GM18499 (cell line): ENCODE data around the gene CCDC9.
"Not testable (repeated sequence)": the region's sequence is repeated elsewhere in the genome, so short reads cannot be mapped to it uniquely, and the experiment has no call there.

Experiments used
- ATAC-seq: cut with Tn5 transposase; IDR thresholded peaks from one replicate; pipeline ENCODE4 v1.9.1; 2021; ENCODE audit warnings: moderate number of reproducible peaks; ENCODE audit not compliant: insufficient read depth, unreplicated experiment

Gene CCDC9

GRCh38 chr19:47258895-47259555, 2.7 kb downstream of the CCDC9 start:
- ATAC-seq = no peak

GRCh38 chr19:47260476-47260875, 4.2 kb downstream of the CCDC9 start:
- ATAC-seq = no peak

GRCh38 chr19:47261946-47262793, 5.8 kb downstream of the CCDC9 start:
- peak; percentile 49 for ATAC-seq

GRCh38 chr19:47264629-47265028, 8.3 kb downstream of the CCDC9 start:
- ATAC-seq = no peak

- ATAC-seq = no peak
Observed at GRCh38 chr19:47266401-47266941, 10.1 kb downstream of the CCDC9 start.

DNA sequence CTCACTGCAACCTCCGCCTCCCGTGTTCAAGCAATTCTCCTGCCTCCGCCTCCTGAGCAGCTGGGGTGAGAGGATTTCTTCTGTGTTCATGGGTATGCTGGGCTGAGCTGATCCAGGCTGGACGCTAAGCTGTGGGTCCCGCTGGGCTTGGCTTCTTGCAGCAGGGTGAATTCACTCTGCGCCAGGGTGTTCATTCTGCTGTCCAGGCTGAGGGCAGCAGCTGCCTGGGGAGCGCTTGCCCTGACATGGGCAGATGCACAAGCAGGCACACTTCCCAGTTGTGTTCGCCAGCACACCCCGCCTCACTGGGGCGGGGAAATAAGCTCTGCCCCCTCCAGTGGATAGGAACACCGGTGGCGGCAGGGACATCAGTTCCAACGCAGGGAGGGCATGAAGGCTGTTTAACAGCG, 11.0 kb downstream of the CCDC9 start:
- ATAC-seq = no peak

DNA sequence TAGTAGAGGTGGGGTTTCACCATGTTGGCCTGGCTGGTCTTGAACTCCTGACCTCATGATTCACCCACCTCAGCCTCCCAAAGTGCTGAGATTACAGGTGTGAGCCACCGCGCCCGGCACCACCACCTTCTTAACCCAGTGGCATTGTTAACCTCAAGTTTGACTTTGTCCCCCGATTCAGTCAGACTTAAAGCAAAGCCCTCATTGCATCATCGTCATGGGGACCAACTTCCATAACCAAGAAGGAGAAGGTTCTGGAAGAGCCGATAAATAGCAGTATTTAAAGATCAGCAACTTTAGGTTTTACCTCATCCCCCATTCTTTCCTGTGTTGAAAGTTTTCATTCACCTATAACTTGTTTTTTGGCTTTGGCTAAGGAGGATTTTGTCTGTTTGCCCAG, 11.7 kb downstream of the CCDC9 start:
- ATAC-seq = no peak

DNA sequence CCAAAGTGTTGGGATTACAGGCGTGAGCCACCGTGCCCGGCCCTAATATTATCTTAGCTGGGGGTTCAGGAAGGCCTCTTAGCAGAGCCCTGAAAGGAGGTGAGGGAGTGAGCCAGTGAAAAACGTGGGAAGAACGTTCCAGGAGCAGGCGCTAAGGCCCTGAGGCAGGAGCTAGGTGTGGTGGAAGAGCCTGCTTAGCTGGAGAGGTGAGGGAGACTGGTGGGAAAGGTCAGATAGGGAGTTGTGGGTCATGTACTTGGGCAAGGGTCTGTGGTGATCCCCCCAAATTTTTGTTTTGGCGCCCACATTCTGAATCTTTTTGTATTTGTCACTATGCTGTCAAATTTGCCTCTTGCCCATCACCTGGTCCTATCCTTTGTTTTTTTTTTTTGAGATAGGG, 13.3 kb downstream of the CCDC9 start:
- no peak for ATAC-seq

GRCh38 chr19:47270408-47270807, 14.1 kb downstream of the CCDC9 start:
- ATAC-seq = no peak

GRCh38 chr19:47271949-47272348, 15.6 kb downstream of the CCDC9 start:
- no peak for ATAC-seq

DNA sequence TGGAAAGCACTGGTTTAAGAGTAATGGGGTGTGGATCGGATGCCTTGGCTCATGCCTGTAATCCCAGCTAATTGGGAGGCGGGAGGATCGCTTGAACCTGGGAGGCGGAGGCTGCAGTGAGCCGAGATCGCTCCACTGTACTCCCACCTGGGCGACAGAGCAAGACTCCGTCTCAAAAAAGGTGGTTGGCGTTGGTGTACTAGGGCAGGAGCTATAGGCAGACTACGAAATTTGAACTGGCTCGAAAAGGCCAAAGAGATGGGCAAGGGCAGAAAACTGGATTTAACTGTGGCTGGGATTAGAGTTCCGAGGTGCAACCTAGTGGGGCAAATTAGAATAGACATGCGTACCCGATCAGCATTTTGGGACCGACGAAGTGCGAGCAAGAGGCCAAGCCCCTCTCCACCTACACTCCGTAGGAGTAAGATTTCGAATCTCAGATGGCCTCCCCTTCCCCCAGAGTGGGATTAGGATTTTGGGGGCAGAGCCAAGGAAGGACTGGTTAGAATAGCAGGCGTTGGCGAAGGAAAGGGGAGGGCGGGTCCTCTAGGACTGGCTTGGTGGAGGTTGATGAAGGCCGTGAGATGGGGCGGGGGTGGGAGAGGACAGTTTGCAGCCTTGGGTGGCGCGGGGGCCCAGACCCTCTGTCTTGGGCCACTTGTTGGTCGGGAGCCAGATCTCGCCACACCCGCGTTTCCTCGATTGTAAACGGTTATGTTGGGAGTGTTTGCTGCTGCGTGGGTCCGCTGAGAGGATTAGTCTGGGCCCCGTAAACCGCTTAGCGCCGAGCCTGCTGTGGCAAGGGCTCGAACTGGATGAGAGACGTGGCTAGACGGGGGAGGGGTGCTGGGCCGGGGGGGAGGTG, 16.4 kb downstream of the CCDC9 start:
- no peak for ATAC-seq

DNA sequence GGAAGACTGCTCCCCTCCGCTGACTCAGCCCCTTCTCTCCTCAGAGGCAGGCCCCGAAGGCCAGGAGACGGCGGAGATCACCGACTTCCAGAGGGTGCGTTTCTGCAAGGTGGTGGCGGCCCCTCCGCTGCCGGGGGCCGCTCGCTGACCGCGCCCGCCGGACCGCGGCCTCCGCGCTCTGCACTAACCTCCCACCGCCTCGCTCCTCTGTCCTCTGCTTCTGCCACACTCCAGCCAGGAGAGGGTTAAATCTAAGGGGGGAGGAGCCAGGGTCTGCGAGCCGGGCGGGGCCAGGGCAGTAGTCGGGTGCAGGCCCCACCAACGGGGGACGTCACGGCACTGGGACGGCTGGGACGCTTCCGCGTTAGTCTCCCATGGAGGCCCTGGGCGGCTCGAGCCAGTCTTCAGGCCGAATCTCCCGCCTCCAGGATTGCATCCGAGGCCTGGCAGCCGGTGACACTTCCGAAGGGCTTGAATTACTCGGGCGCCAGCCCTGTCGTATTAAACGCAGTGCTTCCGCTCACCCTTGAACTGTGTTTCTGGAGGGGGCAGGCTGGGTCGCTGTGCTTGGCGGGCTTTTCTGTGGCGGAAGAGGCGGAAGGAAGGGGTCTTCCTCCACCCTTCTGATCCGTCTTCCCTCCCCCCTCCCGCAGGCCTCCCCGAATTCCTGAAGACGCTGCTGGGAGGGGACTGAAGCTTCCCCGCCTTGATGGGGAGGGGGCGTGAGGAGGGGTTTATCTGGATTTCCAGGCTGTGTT, 17.2 kb downstream of the CCDC9 start:
- ATAC-seq = no peak

DNA sequence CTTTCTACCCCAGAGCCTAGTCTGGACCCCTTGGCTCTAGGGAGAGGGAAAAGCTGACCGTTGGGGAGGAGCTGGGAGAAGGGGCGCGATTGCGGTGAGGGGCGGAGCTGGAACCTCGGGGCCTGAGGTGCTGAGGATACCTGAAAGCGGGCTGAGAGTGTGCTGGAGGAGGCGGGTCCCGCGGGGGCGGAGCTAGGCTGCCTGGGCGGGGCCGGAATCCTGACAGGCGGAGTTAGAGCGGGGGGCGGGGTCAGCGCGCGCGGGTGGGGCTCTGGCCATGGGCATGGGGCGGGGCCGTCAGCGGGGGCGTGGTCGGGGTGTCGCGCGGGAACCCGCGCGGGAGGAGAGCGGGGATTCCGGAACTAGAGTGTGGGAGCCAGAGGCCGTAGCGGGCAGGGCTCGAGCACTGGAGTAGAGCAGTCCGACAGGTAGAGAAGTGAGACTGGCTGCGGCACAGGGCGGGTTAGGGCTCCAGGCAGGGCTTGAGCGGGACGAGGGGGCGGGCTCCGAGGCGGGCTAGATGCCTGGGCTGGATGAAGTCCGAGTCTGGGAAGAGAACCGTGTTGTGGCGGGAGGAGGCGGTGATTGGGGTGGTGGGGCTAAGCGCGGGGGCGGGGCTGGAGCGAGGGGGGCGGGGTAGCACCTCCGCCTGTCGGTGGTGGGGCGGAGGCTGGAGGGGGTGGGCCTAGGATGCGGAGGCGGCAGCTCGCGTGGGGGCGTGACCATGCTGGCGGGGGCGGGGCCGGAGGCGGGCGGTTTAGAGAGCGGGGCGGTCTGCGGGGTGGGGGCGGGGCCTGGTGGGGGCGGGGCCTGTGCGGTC, 18.0 kb downstream of the CCDC9 start, which contains the start of gene INAFM1:
INAFM1 (plus strand) TSS at position 815 of the 820 bp plus-strand sequence. CDS start 35 bp downstream, outside the sequence.
- no peak for ATAC-seq

DNA sequence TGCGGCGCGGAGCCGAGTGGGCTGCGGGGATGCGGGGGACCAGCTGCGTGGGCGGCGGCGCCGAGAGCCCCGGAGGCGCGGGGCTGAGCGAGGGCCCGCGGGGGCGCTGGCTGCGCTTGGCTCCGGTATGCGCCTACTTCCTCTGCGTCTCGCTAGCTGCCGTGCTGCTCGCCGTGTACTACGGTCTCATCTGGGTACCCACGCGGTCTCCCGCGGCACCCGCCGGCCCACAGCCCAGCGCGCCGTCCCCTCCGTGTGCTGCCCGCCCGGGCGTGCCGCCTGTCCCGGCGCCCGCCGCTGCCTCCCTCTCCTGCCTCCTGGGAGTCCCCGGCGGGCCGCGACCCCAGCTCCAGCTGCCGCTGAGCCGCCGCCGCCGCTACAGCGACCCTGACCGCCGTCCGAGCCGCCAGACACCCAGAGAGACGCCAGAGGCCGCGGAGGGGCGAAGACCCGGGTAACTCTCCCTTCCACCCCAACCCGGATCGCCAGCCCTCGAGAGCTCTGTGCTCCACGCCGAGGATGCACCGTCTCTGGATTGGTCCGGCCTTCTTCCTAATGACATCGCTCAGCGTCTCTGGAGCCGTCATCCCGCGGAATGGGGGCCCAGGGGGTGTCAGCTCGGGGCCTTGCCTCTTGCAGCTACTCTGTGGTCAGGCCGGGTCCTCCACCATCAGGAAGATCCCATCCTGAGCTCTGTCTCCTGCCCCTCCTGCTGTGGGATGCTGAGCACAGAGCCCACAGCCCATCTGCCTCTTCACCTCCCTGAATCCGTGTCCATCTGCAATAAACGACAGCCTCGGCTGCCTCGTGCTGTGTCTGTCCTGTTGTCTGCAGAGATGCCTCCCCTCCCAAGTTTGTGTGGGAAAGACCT, 18.8 kb downstream of the CCDC9 start:
- ATAC-seq = no peak

- ATAC-seq = no peak
Observed at GRCh38 chr19:47275791-47276461, 19.6 kb downstream of the CCDC9 start.

GRCh38 chr19:47276513-47276912, 20.2 kb downstream of the CCDC9 start:
- ATAC-seq = not testable (repeated sequence)

GRCh38 chr19:47280183-47280797, 24.0 kb downstream of the CCDC9 start:
- no peak for ATAC-seq
